GM12878 (cell line): Measurements from ENCODE around the gene VIPR2. TPM values are rescaled to one million over a fixed set of nuclear protein-coding genes. Genes with fewer than 3 reads are reported as not detected.
"Not testable (repeated sequence)": the region's sequence is repeated elsewhere in the genome, so short reads cannot be mapped to it uniquely, and the experiment has no call there.

Experiments used
- ATAC-seq: fragments of 200-7000 bp; cut with Tn5 transposase; 3 replicates; pipeline ENCODE4 v1.9.1; 2020; ENCODE audit warnings: mild to moderate bottlenecking, moderate library complexity
- BruUV-seq: library from RNA; stranded (reverse); fragments of 400-500 nt; replicated peaks from 2 replicates; lab custom pipeline; 2021; lab: Mats Ljungman, UMichigan
- CTCF ChIA-PET: fragments of 300-600 bp; sonication (Branson Sonifier 250); formaldehyde crosslinking; extraction: SDS; loops from one replicate; lab custom pipeline; 2021; ENCODE audit warnings: inconsistent platforms; lab: Yijun Ruan, JAX
- POLR2A ChIA-PET: fragments of 350-600 bp; formaldehyde crosslinking; extraction: SDS; loops from one replicate; lab custom pipeline; 2021; ENCODE audit warnings: inconsistent platforms; lab: Charles Lee
- RAD21 ChIA-PET: fragments of 300-600 bp; sonication (Branson Sonifier 250); formaldehyde crosslinking; loops from one replicate; lab custom pipeline; 2023; ENCODE audit warnings: antibody characterized with exemption; ENCODE audit not compliant: unreplicated experiment; lab: Charles Lee
- SMC1A ChIA-PET: fragments of 300-600 bp; sonication (Branson Sonifier 250); formaldehyde crosslinking; loops from one replicate; lab custom pipeline; 2023; ENCODE audit not compliant: unreplicated experiment, uncharacterized antibody; lab: Charles Lee
- DNase-seq: peaks from one replicate; pipeline ENCODE4 v3.0.0-alpha.2; 2011; ENCODE audit warnings: low read depth, low spot score
- FAIRE-seq: peaks from 3 replicates; lab custom pipeline; 2011; peaks lifted over from hg19 to GRCh38; lab: Jason Lieb, UNC
- H2AFZ ChIP-seq: 2 replicates; pipeline ENCODE4 v1.6.0; 2011; ENCODE audit warnings: low read depth, low read length, control low read depth; ENCODE audit not compliant: control insufficient read depth
- H3K27ac ChIP-seq: 2 replicates; pipeline ENCODE4 v1.5.1; 2011; ENCODE audit warnings: control low read depth; ENCODE audit not compliant: control insufficient read depth, insufficient read depth
- H3K27me3 ChIP-seq, 2 experiments: replicated peaks in 1 of 2; 2 replicates each; pipeline versions ENCODE4 v1.6.0 to v1.6.1; 2011; ENCODE audit warnings: low read length in 1 of 2; ENCODE audit not compliant: control insufficient read depth in 2 of 2, insufficient read depth in 2 of 2
- H3K36me3 ChIP-seq, 2 experiments: 2 replicates each; pipeline ENCODE4 v1.5.1; 2011; ENCODE audit warnings: low read length in 1 of 2; ENCODE audit not compliant: control insufficient read depth in 2 of 2, insufficient read depth in 2 of 2
- H3K4me1 ChIP-seq: 2 replicates; pipeline ENCODE4 v1.6.1; 2011; ENCODE audit warnings: mild to moderate bottlenecking, low read length, moderate library complexity, mixed read lengths; ENCODE audit not compliant: control insufficient read depth, insufficient read depth
- H3K4me2 ChIP-seq: 2 replicates; pipeline ENCODE4 v1.6.0; 2011; ENCODE audit warnings: control low read depth; ENCODE audit not compliant: control insufficient read depth, insufficient read depth
- H3K4me3 ChIP-seq: fragments of 200-600 bp; sonication (generic); 2 replicates; pipeline ENCODE4 v1.5.1; 2016
- H3K79me2 ChIP-seq: 2 replicates; pipeline ENCODE4 v1.6.0; 2011; ENCODE audit warnings: low read length; ENCODE audit not compliant: control insufficient read depth, insufficient read depth
- H3K9ac ChIP-seq: 2 replicates; pipeline ENCODE4 v1.8.0; 2011; ENCODE audit warnings: low read length, control low read depth, mixed read lengths; ENCODE audit not compliant: control insufficient read depth, insufficient read depth
- H3K9me3 ChIP-seq: replicated peaks from 3 replicates; pipeline ENCODE4 v1.5.1; 2011; ENCODE audit warnings: mild to moderate bottlenecking, low read length; ENCODE audit not compliant: control insufficient read depth, insufficient read depth
- H4K20me1 ChIP-seq: 2 replicates; pipeline ENCODE4 v1.6.0; 2011; ENCODE audit not compliant: control insufficient read depth, insufficient read depth
- BRCA1 ChIP-seq: IDR thresholded peaks from 2 replicates; pipeline ENCODE4 v1.6.1; 2011; ENCODE audit warnings: low read depth, low read length, improper control_type of control experiment
- IKZF1 ChIP-seq: fragments of 450-650 bp; conservative IDR thresholded peaks from 2 replicates; pipeline ENCODE4 v1.6.1; 2017; ENCODE audit warnings: antibody characterized with exemption, mild to moderate bottlenecking
- IRF4 ChIP-seq: IDR thresholded peaks from 2 replicates; pipeline ENCODE4 v1.6.1; 2011; ENCODE audit warnings: low read depth, low read length
- NKRF ChIP-seq: fragments of 450-650 bp; conservative IDR thresholded peaks from 2 replicates; pipeline ENCODE4 v1.6.1; 2017; ENCODE audit warnings: mild to moderate bottlenecking, moderate library complexity
- NR2C1 ChIP-seq: fragments of 450-650 bp; IDR thresholded peaks from 2 replicates; pipeline ENCODE4 v1.6.1; 2017; ENCODE audit warnings: antibody characterized with exemption, mild to moderate bottlenecking, moderate library complexity
- SREBF2 ChIP-seq: IDR thresholded peaks from 2 replicates; pipeline ENCODE4 v1.6.1; 2012; ENCODE audit warnings: mild to moderate bottlenecking, low read length
- STAT3 ChIP-seq: IDR thresholded peaks from 2 replicates; pipeline ENCODE4 v1.6.1; 2011; ENCODE audit warnings: low read depth, low read length, improper control_type of control experiment
- TAF1 ChIP-seq: IDR thresholded peaks from 2 replicates; pipeline ENCODE4 v1.6.1; 2011; ENCODE audit warnings: mild to moderate bottlenecking, low read depth, low read length, borderline replicate concordance
- YY1 ChIP-seq: IDR thresholded peaks from 2 replicates; pipeline ENCODE4 v1.6.1; 2011; ENCODE audit warnings: low read depth, mild to moderate bottlenecking, low read length
- WGBS: methylation state at CpG from one replicate; pipeline ENCODE4 v1.1.6; 2016; ENCODE audit warnings: low lambda C conversion rate; ENCODE audit not compliant: insufficient replicate concordance, insufficient coverage; ENCODE audit errors: missing lambda C conversion rate; 5-methylcytosine and 5-hydroxymethylcytosine counted together
- in situ Hi-C: fragments of 300-500 bp; cut with MboI; formaldehyde crosslinking; loops from 9 replicates; pipeline ENCODE4 v1.14.3; 2018; ENCODE audit warnings: mixed read lengths
- intact Hi-C: fragments of 100-400 bp; cut with micrococcal nuclease; formaldehyde crosslinking; loops from one replicate; pipeline ENCODE4 v1.14.2; 2022; ENCODE audit not compliant: unreplicated experiment
- polyA plus RNA-seq, 11 experiments: library from polyadenylated mRNA; depleted of rRNA in 4 of 11; unstranded in 6 of 11; stranded (reverse) in 5 of 11; fragments of >200 nt; fragmentation: Nextera tagmentation in 4 of 11; fragmentation: Illumina TruSeq in 1 of 11; extraction: Ambion mirVana in 4 of 11; extraction: Trizol in 1 of 11; gene quantifications; 1 replicate in 1 of 11; 2 replicates in 10 of 11; pipeline versions ENCODE4 v1.2.1 to v1.2.3, GENCODE V29; 2011 to 2016; ENCODE audit warnings: inconsistent platforms in 2 of 11, missing spikeins in 2 of 11, low read depth in 1 of 11
- total RNA-seq, 4 experiments: library from RNA; depleted of rRNA in 3 of 4; stranded (reverse); fragments of >200 nt in 3 of 4; fragmentation: Illumina TruSeq in 1 of 4; extraction: Trizol in 1 of 4; gene quantifications; 2 replicates each; pipeline versions ENCODE4 v1.2.1 to v1.2.3, GENCODE V29; 2013 to 2021

VIPR2 gene
- total and polyA plus RNA-seq, 10 of the 15 experiments (the other 5 are each of a cell fraction or from before 2014, with no cell fraction given), result not detected

GRCh38 chr7:159136442-159136841 is 8.2 kb downstream of the VIPR2 start:
- SMC1A ChIA-PET, result no interaction called here
- Histone ChIP-seq H3K79me2 (no peaks in the 10 kb centered on the region), H3K4me1 (no peaks in the 10 kb centered on the region), H3K4me2 (no peak overlapping the region), H3K9ac (no peak overlapping the region), H2AFZ (no peak overlapping the region), H3K27me3 (no peaks in the 10 kb centered on the region), H4K20me1 (no peaks in the 10 kb centered on the region), H3K9me3 (no peaks in the 10 kb centered on the region), H3K27ac (no peak overlapping the region), H3K36me3 (no peaks in the 10 kb centered on the region), H3K4me3 (no peak overlapping the region)
- RAD21 ChIA-PET, result no interaction called here
- DNase-seq, result no peak
- ATAC-seq, result no peak
- TF ChIP-seq TAF1 (no peak), IRF4 (no peak), STAT3 (no peak), SREBF2 (no peak), NR2C1 (no peak), BRCA1 (no peak)
- BruUV-seq, result no TSS peak
- WGBS, result 52% methylated on average over 7 of the region's 7 CpGs
- in situ Hi-C loops, result no loop called here
- FAIRE-seq, result no peak
- intact Hi-C loops, result no loop called here
- POLR2A ChIA-PET, result no interaction called here
- CTCF ChIA-PET, result no interaction called here

DNA sequence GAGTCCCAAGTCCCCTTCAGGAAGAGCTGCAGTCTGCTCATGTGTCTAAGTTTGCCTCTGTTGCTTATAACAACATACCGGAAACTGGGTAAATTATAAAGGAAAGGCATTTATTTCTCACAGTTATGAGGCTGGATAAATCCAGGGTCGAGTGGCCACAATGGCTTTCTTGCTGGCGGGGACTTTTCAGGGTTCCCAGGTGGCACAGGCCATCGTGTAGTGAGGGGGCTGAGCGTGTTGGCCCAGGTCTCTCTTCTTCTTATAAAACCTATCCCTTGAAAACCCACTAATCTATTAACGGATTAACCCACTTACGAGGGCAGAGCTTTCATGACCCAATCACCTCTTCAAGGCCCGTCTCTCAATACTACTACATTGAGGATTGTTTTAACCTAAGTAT is 8.7 kb downstream of the VIPR2 start:
- in situ Hi-C loops (no loop called here), intact Hi-C loops (no loop called here)
- FAIRE-seq, result no peak
- no peaks in the 10 kb centered on the region for H3K4me1 ChIP-seq
- no peak overlapping the region for H3K4me2 ChIP-seq
- H3K79me2 ChIP-seq, result no peaks in the 10 kb centered on the region
- H3K27me3 ChIP-seq, result no peaks in the 10 kb centered on the region
- H3K27ac ChIP-seq, result no peak overlapping the region
- no peak for ATAC-seq
- H3K9ac ChIP-seq, result no peak overlapping the region
- H3K36me3 ChIP-seq, result no peaks in the 10 kb centered on the region
- H2AFZ ChIP-seq, result no peak overlapping the region
- H3K4me3 ChIP-seq, result no peak overlapping the region
- no peaks in the 10 kb centered on the region for H4K20me1 ChIP-seq
- ChIA-PET RAD21 (no interaction called here), POLR2A (no interaction called here), SMC1A (no interaction called here), CTCF (no interaction called here)
- H3K9me3 ChIP-seq, result no peaks in the 10 kb centered on the region
- no TSS peak for BruUV-seq
- WGBS, result 34% methylated on average over 8 of the region's 8 CpGs
- TF ChIP-seq IKZF1, result no peak
- no peak for TF ChIP-seq YY1
- TF ChIP-seq NKRF, result no peak
- no peak for DNase-seq

DNA sequence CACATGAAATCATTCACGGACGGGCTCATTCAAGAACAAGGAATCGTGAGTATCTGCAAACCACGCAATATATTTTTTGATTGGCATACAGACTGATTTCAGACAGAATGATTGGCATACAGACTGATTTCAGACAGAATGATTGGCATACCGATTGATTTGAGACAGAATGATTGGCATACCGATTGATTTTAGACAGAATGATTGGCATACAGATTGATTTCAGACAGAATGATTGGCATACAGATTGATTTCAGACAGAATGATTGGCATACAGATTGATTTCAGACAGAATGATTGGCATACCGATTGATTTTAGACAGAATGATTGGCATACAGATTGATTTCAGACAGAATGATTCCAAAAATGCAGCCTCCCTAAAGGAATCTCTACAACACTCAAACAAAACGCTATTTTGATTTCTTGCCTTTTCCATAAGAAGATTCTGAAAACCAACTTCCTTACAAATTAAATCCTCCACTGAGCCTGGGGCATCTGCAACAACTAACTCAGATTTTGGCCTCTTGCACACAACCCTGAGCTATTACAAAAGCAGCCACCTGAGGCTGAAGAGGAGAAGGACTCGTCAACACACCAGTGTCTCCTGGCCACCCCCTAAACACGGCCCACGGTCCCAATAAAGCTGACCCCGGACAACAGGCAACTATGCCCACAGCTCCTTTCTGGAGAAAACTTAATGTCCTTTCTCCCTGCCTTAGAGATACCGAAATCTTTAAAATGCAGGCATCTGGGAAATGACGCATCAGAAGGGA is 11.8 kb downstream of the VIPR2 start:
- H3K27ac ChIP-seq, H3K27me3 ChIP-seq, H3K9me3 ChIP-seq, H3K79me2 ChIP-seq, in situ Hi-C loops, SMC1A ChIA-PET, H3K4me2 ChIP-seq, CTCF ChIA-PET, H3K4me3 ChIP-seq, H3K9ac ChIP-seq, RAD21 ChIA-PET, POLR2A ChIA-PET, H3K4me1 ChIP-seq, FAIRE-seq, H4K20me1 ChIP-seq, H3K36me3 ChIP-seq, DNase-seq, H2AFZ ChIP-seq, BruUV-seq, ATAC-seq: not testable (repeated sequence)
- intact Hi-C loops, result loop anchor here (2.0 kb wide), 1 partner anchor 30 kb away; no protein-coding TSS in a partner anchor
- 51% methylated on average over 10 of the region's 14 CpGs for WGBS
